Pancreas (tissue), 10 donors: ENCODE measurements around the gene RABGAP1L. TPM values are rescaled to one million over a fixed set of nuclear protein-coding genes. Genes with fewer than 3 reads are reported as not detected.
"Not testable (repeated sequence)": the region's sequence is repeated elsewhere in the genome, so short reads cannot be mapped to it uniquely, and the experiment has no call there.

Experiments used
- ATAC-seq, 4 donors: fragments of 200-7000 bp; cut with Tn5 transposase; one replicate each; pipeline versions ENCODE4 v1.8.0 to v1.9.1; 2020; ENCODE audit warnings: mild to moderate bottlenecking in 4 of 4, moderate library complexity in 4 of 4
- DNase-seq, 6 donors: peaks; one replicate each; pipeline ENCODE4 v3.0.0-alpha.2; 2020
- FAIRE-seq: peaks from 2 replicates; lab custom pipeline; 2012; peaks lifted over from hg19 to GRCh38; lab: Jason Lieb, UNC
- H3K27ac ChIP-seq, 4 donors: fragments of 200-600 bp; sonication (generic); 1 replicate in 3 of 4; 2 replicates in 1 of 4; pipeline versions ENCODE4 v1.5.0 to v1.8.0; 2020
- H3K27me3 ChIP-seq, 4 donors: fragments of 200-600 bp; one replicate each; pipeline ENCODE4 v1.8.0; 2021
- H3K36me3 ChIP-seq, 3 donors: fragments of 200-600 bp; sonication (generic) in 1 of 3; one replicate each; pipeline versions ENCODE4 v1.5.0 to v1.8.0; 2020 to 2021
- H3K4me1 ChIP-seq, 3 donors: fragments of 200-600 bp; one replicate each; pipeline ENCODE4 v1.8.0; 2021
- H3K4me3 ChIP-seq, 4 donors: fragments of 200-600 bp; sonication (generic) in 2 of 4; one replicate each; pipeline versions ENCODE4 v1.5.0 to v1.8.0; 2020 to 2021
- H3K9me3 ChIP-seq, 4 donors: fragments of 200-600 bp; one replicate each; pipeline ENCODE4 v1.8.0; 2021
- WGBS, 2 donors: extraction: QIAGEN DNeasy Blood & Tissue Kit; methylation state at CpG; one replicate each; pipeline ENCODE4 v1.1.7; 2013; 5-methylcytosine and 5-hydroxymethylcytosine counted together
- intact Hi-C, 3 donors: fragments of 100-400 bp; cut with DNase I; formaldehyde crosslinking; loops; one replicate each; pipeline versions ENCODE4 v1.11.1 to v1.14.2; 2022
- polyA plus RNA-seq, 2 donors: library from polyadenylated mRNA; stranded (reverse); fragments of 200-250 nt; gene quantifications; one replicate each; pipeline ENCODE4 v1.2.3, GENCODE V29; 2013
- total RNA-seq, 6 donors: library from RNA; stranded (reverse); fragmentation: NEBNext Ultra II Directional in 4 of 6; extraction: Animal tissue kit (Norgen Biotek cat#: 25700) in 4 of 6; gene quantifications; one replicate each; pipeline versions ENCODE4 v1.2.1 to v1.2.4, GENCODE V29; 2021 to 2023
- TF ChIP-seq, protein P1 (sequence below), 4 donors: fragments of 200-600 bp; sonication (generic) in 3 of 4; IDR thresholded peaks; one replicate each; pipeline versions ENCODE4 v1.5.0 to v1.8.0; 2021; ENCODE audit warnings: antibody characterized with exemption in 4 of 4
- donor health status: healthy with polysubstance abuse.
- donor health status: DM: no; HTN: no; CAD: no; lungs with moderate emphysema.
- donor health status: DM: no; HTN: no; CAD: no.
- donor health status: control.
- donor health status: control.
- donor health status: Bipolar disorder and iron deficiency.
- donor health status: DM: yes; HTN: yes; CAD: no.
- donor health status: DM: no; HTN: no; CAD: no.
- donor health status: DM: no; HTN: no; CAD: no.
- donor health status: DM: yes; HTN: yes; CAD: no.

RABGAP1L gene
- total and polyA plus RNA-seq, 8 donors, result 13.9 to 64.8 (median 36.1) TPM

DNA sequence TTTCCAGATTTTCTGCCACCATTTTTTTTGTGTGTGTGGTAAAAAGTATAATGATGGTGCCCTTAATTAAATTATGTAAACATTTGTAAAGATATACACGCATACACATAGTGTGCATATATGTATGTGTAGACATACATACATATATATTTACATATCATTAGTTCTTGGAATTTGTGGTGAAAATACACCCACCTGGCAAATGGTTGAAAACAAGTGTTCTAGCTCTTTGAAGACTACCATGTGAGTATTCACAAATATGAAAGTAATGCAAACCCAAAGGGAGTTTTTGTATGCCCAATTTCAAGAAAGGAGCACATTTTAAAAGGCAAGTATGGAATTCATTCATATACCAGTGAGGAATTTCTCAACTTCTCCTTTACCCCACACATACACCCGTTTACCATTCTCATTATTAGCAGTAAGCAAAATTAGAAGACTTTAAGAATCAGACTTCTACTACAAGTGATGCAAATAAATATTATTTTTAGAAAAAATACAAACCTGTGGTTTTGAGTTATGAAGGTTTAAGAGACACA is 8.0 kb downstream of the RABGAP1L start:
- no peaks in the 10 kb centered on the region for H3K36me3 ChIP-seq
- no peaks in the 10 kb centered on the region for H3K9me3 ChIP-seq
- DNase-seq (no peak), FAIRE-seq (no peak), ATAC-seq (no peak)
- no peak overlapping the region for H3K27ac ChIP-seq
- intact Hi-C loops, result no loop called here
- WGBS, 2 donors, result 93 to 96% methylated on average over 2 of the region's 2 CpGs
- H3K4me1 ChIP-seq, result peaks cover 0 to 6% (median 4%) of the 10 kb centered on the region in 3 donors
- H3K27me3 ChIP-seq, result no peaks in the 10 kb centered on the region
- H3K4me3 ChIP-seq, result no peak overlapping the region
- TF ChIP-seq, protein P1, sequence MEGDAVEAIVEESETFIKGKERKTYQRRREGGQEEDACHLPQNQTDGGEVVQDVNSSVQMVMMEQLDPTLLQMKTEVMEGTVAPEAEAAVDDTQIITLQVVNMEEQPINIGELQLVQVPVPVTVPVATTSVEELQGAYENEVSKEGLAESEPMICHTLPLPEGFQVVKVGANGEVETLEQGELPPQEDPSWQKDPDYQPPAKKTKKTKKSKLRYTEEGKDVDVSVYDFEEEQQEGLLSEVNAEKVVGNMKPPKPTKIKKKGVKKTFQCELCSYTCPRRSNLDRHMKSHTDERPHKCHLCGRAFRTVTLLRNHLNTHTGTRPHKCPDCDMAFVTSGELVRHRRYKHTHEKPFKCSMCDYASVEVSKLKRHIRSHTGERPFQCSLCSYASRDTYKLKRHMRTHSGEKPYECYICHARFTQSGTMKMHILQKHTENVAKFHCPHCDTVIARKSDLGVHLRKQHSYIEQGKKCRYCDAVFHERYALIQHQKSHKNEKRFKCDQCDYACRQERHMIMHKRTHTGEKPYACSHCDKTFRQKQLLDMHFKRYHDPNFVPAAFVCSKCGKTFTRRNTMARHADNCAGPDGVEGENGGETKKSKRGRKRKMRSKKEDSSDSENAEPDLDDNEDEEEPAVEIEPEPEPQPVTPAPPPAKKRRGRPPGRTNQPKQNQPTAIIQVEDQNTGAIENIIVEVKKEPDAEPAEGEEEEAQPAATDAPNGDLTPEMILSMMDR (IDR thresholded peaks at IDR 0.05), result no peak

DNA sequence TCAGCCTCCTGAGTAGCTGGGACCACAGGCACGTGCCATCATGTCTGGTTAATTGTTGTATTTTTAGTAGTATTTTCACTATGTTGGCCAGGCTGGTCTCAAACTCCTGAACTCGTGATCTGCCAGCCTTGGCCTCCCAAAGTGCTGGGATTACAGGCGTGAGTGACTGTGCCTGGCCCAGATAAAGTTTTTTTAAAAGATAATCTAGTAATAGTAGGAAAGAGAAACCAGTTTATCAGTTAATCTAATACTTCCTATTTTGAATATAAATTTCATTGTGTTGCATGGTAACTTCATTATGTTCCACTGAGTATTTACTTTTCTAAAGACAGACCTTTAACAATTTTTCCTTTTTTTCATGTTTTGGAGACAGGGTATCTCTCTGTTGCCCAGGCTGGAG is 10.0 kb downstream of the RABGAP1L start:
- TF ChIP-seq, protein P1 (IDR thresholded peaks at IDR 0.05), result no peak
- FAIRE-seq (no peak), DNase-seq (no peak), ATAC-seq (no peak)
- H3K36me3 ChIP-seq, result no peaks in the 10 kb centered on the region
- H3K4me1 ChIP-seq, result peaks cover 0 to 5% (median 2%) of the 10 kb centered on the region in 3 donors
- H3K4me3 ChIP-seq, result no peak overlapping the region
- no peaks in the 10 kb centered on the region for H3K9me3 ChIP-seq
- no peaks in the 10 kb centered on the region for H3K27me3 ChIP-seq
- intact Hi-C loops, result no loop called here
- WGBS, 2 donors, result 68 to 80% methylated on average over 3 of the region's 3 CpGs
- no peak overlapping the region for H3K27ac ChIP-seq

DNA sequence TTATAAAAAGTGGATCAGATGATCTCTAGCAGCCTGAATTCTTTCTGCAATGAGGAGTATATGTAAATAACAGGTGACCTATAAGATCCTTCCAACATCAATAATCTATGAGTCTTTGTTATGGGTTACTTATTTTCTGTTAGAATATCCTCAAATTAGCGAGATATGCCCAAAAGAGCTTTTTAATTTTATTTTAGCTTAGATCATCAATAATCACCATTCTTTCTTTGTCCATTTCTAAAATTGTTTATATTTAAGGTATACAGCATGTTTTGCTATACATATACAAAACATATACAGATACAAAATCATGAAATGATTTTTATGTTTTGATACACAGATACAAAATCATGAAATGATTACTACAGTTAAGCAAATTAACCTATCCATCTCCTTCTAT is 11.8 kb downstream of the RABGAP1L start:
- no peak for ATAC-seq
- Histone ChIP-seq H3K27ac (no peak overlapping the region), H3K4me3 (no peak overlapping the region), H3K4me1 (no peaks in the 10 kb centered on the region), H3K27me3 (no peaks in the 10 kb centered on the region), H3K9me3 (no peaks in the 10 kb centered on the region), H3K36me3 (no peaks in the 10 kb centered on the region)
- DNase-seq, result no peak
- intact Hi-C loops, result no loop called here
- WGBS, 2 donors, result 97% methylated on average over 1 of the region's 1 CpG
- FAIRE-seq, result no peak
- TF ChIP-seq, protein P1 (IDR thresholded peaks at IDR 0.05), result no peak

DNA sequence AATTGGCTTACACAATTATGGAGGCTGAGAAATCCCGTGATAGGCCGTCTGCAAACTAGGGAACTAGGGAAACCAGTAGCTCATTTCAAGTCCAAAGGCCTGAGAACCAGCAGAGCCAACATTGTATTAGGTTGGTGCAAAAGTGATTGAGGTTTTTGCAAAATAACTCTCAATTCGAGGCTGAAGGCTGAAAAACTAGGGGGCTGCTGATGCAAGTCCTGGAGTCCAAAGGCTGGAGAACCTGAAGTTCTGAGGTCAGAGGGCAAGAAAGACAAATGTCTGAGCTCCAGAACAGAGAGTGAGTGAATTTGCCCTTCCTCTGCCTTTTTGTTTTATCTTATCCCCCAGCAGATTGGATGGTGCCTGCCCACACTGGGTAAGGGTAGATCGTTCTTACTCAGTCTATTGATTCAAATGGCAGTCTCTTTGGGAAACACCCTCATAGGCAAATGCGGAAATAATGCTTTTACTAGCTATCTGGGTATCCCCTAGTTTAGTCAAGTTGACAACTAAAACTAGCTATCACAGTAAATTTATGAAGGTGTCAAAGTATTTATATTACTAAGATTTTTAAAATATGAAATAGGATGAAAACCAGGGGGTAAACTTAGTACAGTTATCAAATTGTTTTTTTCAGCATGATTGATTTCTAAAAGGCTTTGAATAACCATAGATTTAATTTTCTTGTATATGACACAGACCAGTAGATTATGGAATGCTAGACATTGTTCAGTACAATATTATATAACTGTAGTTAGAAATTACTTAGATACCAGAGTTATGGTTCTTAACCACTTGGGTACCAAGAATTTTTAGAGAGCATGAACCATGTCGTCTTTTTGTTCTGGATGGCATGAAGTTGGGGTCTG is 15.4 kb downstream of the RABGAP1L start:
- Histone ChIP-seq H3K9me3 (no peaks in the 10 kb centered on the region), H3K36me3 (no peaks in the 10 kb centered on the region), H3K4me1 (no peaks in the 10 kb centered on the region), H3K27me3 (no peaks in the 10 kb centered on the region), H3K27ac (no peak overlapping the region), H3K4me3 (no peak overlapping the region)
- ATAC-seq (no peak), FAIRE-seq (no peak), DNase-seq (no peak)
- WGBS, 2 donors, result 78 to 83% methylated on average over 6 of the region's 6 CpGs
- TF ChIP-seq, protein P1 (IDR thresholded peaks at IDR 0.05), result no peak
- intact Hi-C loops, result no loop called here

DNA sequence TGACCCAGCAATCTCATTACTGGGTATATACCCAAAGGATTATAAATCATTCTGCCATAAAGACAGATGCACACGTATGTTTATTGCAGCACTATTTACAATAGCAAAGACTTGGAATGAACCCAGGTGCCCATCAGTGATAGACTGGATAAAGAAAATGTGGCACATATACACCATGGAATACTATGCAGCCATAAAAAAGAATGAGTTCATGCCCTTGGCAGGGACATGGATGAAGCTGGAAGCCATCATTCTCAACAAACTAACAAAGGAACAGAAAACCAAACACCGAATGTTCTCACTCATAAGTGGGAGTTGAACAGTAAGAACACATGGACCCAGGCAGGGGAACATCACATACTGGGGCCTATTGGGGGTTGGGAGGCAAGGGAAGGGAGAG is 19.1 kb downstream of the RABGAP1L start:
- H3K27me3 ChIP-seq, FAIRE-seq, H3K4me1 ChIP-seq, intact Hi-C loops, H3K4me3 ChIP-seq, DNase-seq, ATAC-seq, H3K36me3 ChIP-seq, H3K9me3 ChIP-seq, H3K27ac ChIP-seq: not testable (repeated sequence)
- 79 to 88% methylated on average over 2 of the region's 2 CpGs for WGBS, 2 donors
